ENCODE results near the gene LRRC46. TPM values are rescaled to one million over a fixed set of nuclear protein-coding genes. Genes with fewer than 3 reads are reported as not detected.

LRRC46 gene
- total and polyA plus RNA-seq, 2 of the 13 experiments (the other 11 are each of a cell fraction or from before 2014, with no cell fraction given) = 0.09 TPM

- TF ChIP-seq ZBTB44 (CRISPR knock-in tag; IDR thresholded peaks at IDR 0.05) (peak; percentile 93; the same call in 1 of the 2 replicates), SRF (IDR thresholded peaks at IDR 0.05; ENCODE audit: low read depth, low read length) (no peak), ELF1 (CRISPR knock-in tag; IDR thresholded peaks at IDR 0.05) (no peak), NFE2L1 (CRISPR knock-in tag; IDR thresholded peaks at IDR 0.05; ENCODE audit: borderline replicate concordance) (no peak), GPN1 (CRISPR knock-in tag; IDR thresholded peaks at IDR 0.05; ENCODE audit: borderline replicate concordance) (0 out of 2 replicates have a peak, but pooled peaks have one; percentile 54), ZZZ3 (CRISPR knock-in tag; IDR thresholded peaks at IDR 0.05; ENCODE audit: borderline replicate concordance) (no peak), TRIM22 (IDR thresholded peaks at IDR 0.05) (no peak), ZNF572 (CRISPR knock-in tag; IDR thresholded peaks at IDR 0.05) (no peak), TP53 (CRISPR knock-in tag; conservative IDR thresholded peaks at IDR 0.05) (no peak), CEBPG (CRISPR knock-in tag; IDR thresholded peaks at IDR 0.05) (0 out of 2 replicates have a peak, but pooled peaks have one; percentile 11), ZNF234 (CRISPR knock-in tag; conservative IDR thresholded peaks at IDR 0.05) (no peak), TBP (CRISPR knock-in tag; IDR thresholded peaks at IDR 0.05) (no peak), ZNF296 (CRISPR knock-in tag; conservative IDR thresholded peaks at IDR 0.05) (no peak), ATF7-NPFF (CRISPR knock-in tag; IDR thresholded peaks at IDR 0.05; ENCODE audit: low read depth) (0 out of 2 replicates have a peak, but pooled peaks have one; percentile 38), SAP130 (CRISPR knock-in tag; IDR thresholded peaks at IDR 0.05; ENCODE audit: low read depth) (peak; percentile 53; the same call in 1 of the 2 replicates), ZNF788 (CRISPR knock-in tag; IDR thresholded peaks at IDR 0.05; ENCODE audit: borderline replicate concordance) (no peak), ZNF567 (CRISPR knock-in tag; IDR thresholded peaks at IDR 0.05; ENCODE audit: borderline replicate concordance) (no peak), ZNF281 (CRISPR knock-in tag; IDR thresholded peaks at IDR 0.05; ENCODE audit: borderline replicate concordance) (peak; percentile 27; the same call in 1 of the 2 replicates), ZBED4 (CRISPR knock-in tag; IDR thresholded peaks at IDR 0.05; ENCODE audit: borderline replicate concordance) (peak; percentile 82), SRY (CRISPR knock-in tag; IDR thresholded peaks at IDR 0.05) (peak; percentile 83; the same call in 1 of the 2 replicates)
Observed at GRCh38 chr17:47785538-47786123, 45.8 kb upstream of the LRRC46 start (continued).

Measured in HepG2 (cell line).